ENCODE data around the gene RCAN2. TPM values are rescaled to one million over a fixed set of nuclear protein-coding genes. Genes with fewer than 3 reads are reported as not detected.

RCAN2 gene
- total RNA-seq, 2 experiments from 2014 or later: not detected

DNA sequence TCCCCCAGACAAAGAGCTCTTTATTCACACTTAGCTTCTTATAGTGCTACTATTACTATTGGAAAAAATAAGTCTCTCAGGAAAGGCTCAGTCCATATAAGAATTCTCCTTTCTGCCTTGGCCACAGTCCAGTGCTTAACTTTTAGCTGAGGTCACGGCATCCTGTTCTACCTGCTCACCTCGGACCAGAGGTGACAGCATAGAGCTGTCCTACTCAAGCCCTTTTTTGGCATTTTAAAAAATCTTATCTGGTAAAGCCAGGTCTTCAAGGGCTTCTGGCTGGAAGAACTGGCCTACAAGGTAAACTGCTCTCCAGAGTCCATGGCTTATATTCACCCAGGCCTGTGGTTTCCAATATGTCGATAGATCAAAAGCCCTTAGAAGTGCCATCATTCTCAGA lies 109.7 kb downstream of the RCAN2 start:
- Histone ChIP-seq H3K4me2 (ENCODE audit: low read length) (no peak overlapping the region), H3K36me3 (ENCODE audit: insufficient read depth, low read length) (no peaks in the 10 kb centered on the region), H3K4me1 (ENCODE audit: insufficient read depth, low read length, poor library complexity, severe bottlenecking) (peaks cover 47% of the 10 kb centered on the region), H3K9me3 (ENCODE audit: low read length) (no peaks in the 10 kb centered on the region; the same call in 1 of the 2 replicates), H3K4me3 (ENCODE audit: low read depth, low read length, poor library complexity, severe bottlenecking) (no peak overlapping the region), H3K27ac (ENCODE audit: low read depth, low read length, poor library complexity, severe bottlenecking) (no peak overlapping the region), H4K20me1 (ENCODE audit: insufficient read depth, low read length) (no peaks in the 10 kb centered on the region), H3K9me2 (ENCODE audit: insufficient read depth, low read length) (no peaks in the 10 kb centered on the region), H3K79me2 (ENCODE audit: insufficient read depth, low read depth, low read length) (no peaks in the 10 kb centered on the region), H2AFZ (ENCODE audit: low read length) (peak overlapping the region; percentile 70; the same call in 1 of the 2 replicates)
- ChIA-PET CTCF (ENCODE audit: unreplicated experiment) (interaction anchor here (0.7 kb wide), 1 partner anchor 10 kb away, joined by 3 read pairs; no protein-coding TSS in a partner anchor), POLR2A (interaction anchor here (0.7 to 1.4 kb wide), 6 partner anchors 9 to 252 kb away, joined by 3 to 5 read pairs (median 3); partner anchors contain the start of gene ENPP4)
- DNase-seq (ENCODE audit: low spot score): no peak
- no TSS peak for BruUV-seq (replicated peaks)
- intact Hi-C loops (cut with micrococcal nuclease; ENCODE audit: unreplicated experiment): no loop called here
- TF ChIP-seq EZH2phosphoT487 (IDR thresholded peaks at IDR 0.05; ENCODE audit: borderline replicate concordance, low read depth, low read length): no peak
- TF ChIP-seq, protein P1, sequence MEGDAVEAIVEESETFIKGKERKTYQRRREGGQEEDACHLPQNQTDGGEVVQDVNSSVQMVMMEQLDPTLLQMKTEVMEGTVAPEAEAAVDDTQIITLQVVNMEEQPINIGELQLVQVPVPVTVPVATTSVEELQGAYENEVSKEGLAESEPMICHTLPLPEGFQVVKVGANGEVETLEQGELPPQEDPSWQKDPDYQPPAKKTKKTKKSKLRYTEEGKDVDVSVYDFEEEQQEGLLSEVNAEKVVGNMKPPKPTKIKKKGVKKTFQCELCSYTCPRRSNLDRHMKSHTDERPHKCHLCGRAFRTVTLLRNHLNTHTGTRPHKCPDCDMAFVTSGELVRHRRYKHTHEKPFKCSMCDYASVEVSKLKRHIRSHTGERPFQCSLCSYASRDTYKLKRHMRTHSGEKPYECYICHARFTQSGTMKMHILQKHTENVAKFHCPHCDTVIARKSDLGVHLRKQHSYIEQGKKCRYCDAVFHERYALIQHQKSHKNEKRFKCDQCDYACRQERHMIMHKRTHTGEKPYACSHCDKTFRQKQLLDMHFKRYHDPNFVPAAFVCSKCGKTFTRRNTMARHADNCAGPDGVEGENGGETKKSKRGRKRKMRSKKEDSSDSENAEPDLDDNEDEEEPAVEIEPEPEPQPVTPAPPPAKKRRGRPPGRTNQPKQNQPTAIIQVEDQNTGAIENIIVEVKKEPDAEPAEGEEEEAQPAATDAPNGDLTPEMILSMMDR (conservative IDR thresholded peaks at IDR 0.05; ENCODE audit: low read length): no peak

DNA sequence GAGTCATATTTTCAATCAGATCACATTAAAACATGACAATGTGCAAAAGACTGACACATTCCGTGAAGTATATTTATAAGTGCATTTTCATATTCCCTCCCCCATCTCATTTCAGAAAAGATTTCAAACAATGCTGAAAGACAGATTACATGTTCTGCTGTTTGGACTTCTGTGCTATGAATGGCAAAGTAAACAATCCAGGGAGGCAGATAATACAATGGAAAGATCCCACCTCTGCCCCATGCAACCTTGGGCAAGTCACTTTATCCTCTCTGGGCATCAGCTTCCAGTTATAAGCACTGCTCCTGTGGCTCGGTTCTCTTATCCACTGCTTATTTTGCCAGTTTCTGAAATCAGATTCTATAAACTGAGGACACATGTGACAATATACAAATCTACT lies 110.2 kb downstream of the RCAN2 start:
- no peaks in the 10 kb centered on the region for H3K79me2 ChIP-seq (ENCODE audit: insufficient read depth, low read depth, low read length)
- DNase-seq (ENCODE audit: low spot score): no peak
- H3K4me3 ChIP-seq (ENCODE audit: low read depth, low read length, poor library complexity, severe bottlenecking): no peak overlapping the region
- H3K4me2 ChIP-seq (ENCODE audit: low read length): peak overlapping the region; percentile 21; the same call in 1 of the 2 replicates
- peaks cover 52% of the 10 kb centered on the region for H3K4me1 ChIP-seq (ENCODE audit: insufficient read depth, low read length, poor library complexity, severe bottlenecking)
- intact Hi-C loops (cut with micrococcal nuclease; ENCODE audit: unreplicated experiment): no loop called here
- no TSS peak for BruUV-seq (replicated peaks)
- POLR2A ChIA-PET: interaction anchor here (0.9 to 1.1 kb wide), 2 partner anchors 10 to 252 kb away, joined by 3 to 4 read pairs; partner anchors contain the start of gene ENPP4
- no peaks in the 10 kb centered on the region for H4K20me1 ChIP-seq (ENCODE audit: insufficient read depth, low read length)
- TF ChIP-seq, protein P1 (conservative IDR thresholded peaks at IDR 0.05; ENCODE audit: low read length): no peak
- TF ChIP-seq EZH2phosphoT487 (IDR thresholded peaks at IDR 0.05; ENCODE audit: borderline replicate concordance, low read depth, low read length): no peak
- no peak overlapping the region for H3K27ac ChIP-seq (ENCODE audit: low read depth, low read length, poor library complexity, severe bottlenecking)
- H3K9me2 ChIP-seq (ENCODE audit: insufficient read depth, low read length): no peaks in the 10 kb centered on the region
- CTCF ChIA-PET (ENCODE audit: unreplicated experiment): no interaction called here
- peak overlapping the region; percentile 70; the same call in 1 of the 2 replicates for H2AFZ ChIP-seq (ENCODE audit: low read length)
- no peaks in the 10 kb centered on the region; the same call in 1 of the 2 replicates for H3K9me3 ChIP-seq (ENCODE audit: low read length)
- H3K36me3 ChIP-seq (ENCODE audit: insufficient read depth, low read length): no peaks in the 10 kb centered on the region

DNA sequence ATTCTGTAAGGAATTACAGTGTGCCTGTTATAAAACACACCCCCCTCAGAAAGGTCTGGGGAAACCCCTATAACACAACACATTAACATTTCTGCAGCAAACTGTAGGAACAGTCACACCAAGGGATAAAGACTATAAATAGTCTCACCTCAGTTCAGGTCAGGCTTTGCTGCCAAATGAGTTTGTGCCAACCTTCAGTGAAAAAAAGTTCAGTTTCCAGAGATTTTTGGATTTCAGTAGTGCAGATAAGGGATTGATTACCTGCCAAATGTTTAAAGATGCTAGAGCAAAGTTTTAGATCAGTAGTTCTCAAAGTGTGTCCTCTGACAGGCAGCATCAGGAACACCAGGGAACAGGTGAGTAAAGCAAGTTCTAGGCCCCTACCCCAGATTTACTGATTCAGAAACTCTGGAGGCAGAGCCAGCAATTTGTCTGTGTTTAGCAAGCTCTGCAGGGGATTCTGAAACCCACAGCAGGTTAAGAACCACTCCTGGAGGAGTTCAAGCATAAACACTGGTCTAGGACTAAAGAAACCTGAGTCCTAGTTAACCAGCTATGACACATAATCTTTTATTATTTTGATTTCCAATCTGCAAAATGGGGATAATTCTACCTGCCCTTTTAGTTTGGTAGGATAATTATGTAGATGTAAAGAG lies 111.0 kb downstream of the RCAN2 start:
- H3K9me2 ChIP-seq (ENCODE audit: insufficient read depth, low read length): no peaks in the 10 kb centered on the region
- no peak overlapping the region for H3K4me3 ChIP-seq (ENCODE audit: low read depth, low read length, poor library complexity, severe bottlenecking)
- H3K4me2 ChIP-seq (ENCODE audit: low read length): peak overlapping the region; percentile 23
- ChIA-PET CTCF (ENCODE audit: unreplicated experiment) (no interaction called here), POLR2A (interaction anchor here (1.5 to 2.3 kb wide), 2 partner anchors 12 to 13 kb away, joined by 4 to 6 read pairs; no protein-coding TSS in a partner anchor)
- no peaks in the 10 kb centered on the region for H3K36me3 ChIP-seq (ENCODE audit: insufficient read depth, low read length)
- H3K79me2 ChIP-seq (ENCODE audit: insufficient read depth, low read depth, low read length): no peaks in the 10 kb centered on the region
- H4K20me1 ChIP-seq (ENCODE audit: insufficient read depth, low read length): no peaks in the 10 kb centered on the region
- H2AFZ ChIP-seq (ENCODE audit: low read length): peak overlapping the region; percentile 85
- H3K27ac ChIP-seq (ENCODE audit: low read depth, low read length, poor library complexity, severe bottlenecking): no peak overlapping the region
- peaks cover 56% of the 10 kb centered on the region for H3K4me1 ChIP-seq (ENCODE audit: insufficient read depth, low read length, poor library complexity, severe bottlenecking)
- intact Hi-C loops (cut with micrococcal nuclease; ENCODE audit: unreplicated experiment): no loop called here
- DNase-seq (ENCODE audit: low spot score): no peak
- H3K9me3 ChIP-seq (ENCODE audit: low read length): no peaks in the 10 kb centered on the region; the same call in 1 of the 2 replicates
- TF ChIP-seq EZH2phosphoT487 (IDR thresholded peaks at IDR 0.05; ENCODE audit: borderline replicate concordance, low read depth, low read length): no peak
- TF ChIP-seq, protein P1 (conservative IDR thresholded peaks at IDR 0.05; ENCODE audit: low read length): no peak
- no TSS peak for BruUV-seq (replicated peaks)

Data from OCI-LY7 (cell line).